HG02763 (cell line): ENCODE data around the gene OR7D4.
"Not testable (repeated sequence)": the region's sequence is repeated elsewhere in the genome, so short reads cannot be mapped to it uniquely, and the experiment has no call there.

Experiments
- ATAC-seq: cut with Tn5 transposase; IDR thresholded peaks from one replicate; pipeline ENCODE4 v1.9.1; 2021; ENCODE audit warnings: mild to moderate bottlenecking, moderate library complexity; ENCODE audit not compliant: unreplicated experiment

The OR7D4 gene

DNA sequence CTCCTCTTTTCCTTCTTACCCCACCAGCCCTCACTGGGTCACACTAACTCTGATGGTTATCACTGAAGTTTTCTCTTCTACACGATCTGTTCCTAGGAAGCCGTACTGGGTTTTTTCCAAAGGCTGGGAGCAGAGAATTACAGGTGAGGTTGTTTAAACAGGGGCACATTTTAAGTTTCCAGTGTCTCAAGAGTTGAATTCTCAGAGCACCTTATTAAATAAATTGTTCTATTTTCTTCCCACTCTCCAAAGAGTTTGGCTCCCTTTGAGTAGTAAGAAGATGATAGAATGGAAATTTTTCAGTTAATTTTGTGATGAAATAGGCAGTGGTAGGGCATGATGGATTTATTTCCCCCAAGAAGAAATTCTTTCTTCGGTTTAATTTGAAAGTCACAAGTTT is at the start of gene OR7D4:
OR7D4 (minus strand) TSS at position 101 of the 400 bp plus-strand sequence. CDS start 4,752 bp downstream, outside the sequence.
- ATAC-seq: no peak

GRCh38 chr19:9251236-9251635 is 31.8 kb upstream of the OR7D4 start:
- ATAC-seq: no peak

GRCh38 chr19:9250630-9251029 is 31.2 kb upstream of the OR7D4 start, which contains the start of gene OR7E24:
Gene OR7E24 (plus strand): TSS chr19:9250930. CDS start chr19:9251044, 114 bp downstream.
- no peak for ATAC-seq

GRCh38 chr19:9205501-9206113 is 13.8 kb downstream of the OR7D4 start:
- ATAC-seq: no peak

- not testable (repeated sequence) for ATAC-seq
These were observed 21.3 kb downstream of the OR7D4 start for GRCh38 chr19:9198044-9198443.

- ATAC-seq: no peak
These were observed 29.9 kb downstream of the OR7D4 start for GRCh38 chr19:9189535-9189934.

GRCh38 chr19:9187191-9187590 is 32.2 kb downstream of the OR7D4 start:
- ATAC-seq: no peak

GRCh38 chr19:9183000-9183399 is 36.4 kb downstream of the OR7D4 start:
- ATAC-seq: no peak

- no peak for ATAC-seq
These were observed 40.5 kb downstream of the OR7D4 start, which contains the start of gene OR7D2 for GRCh38 chr19:9178901-9179300. Gene OR7D2 (plus strand): TSS chr19:9178979. CDS start chr19:9185782, 6,803 bp downstream.

- no peak for ATAC-seq
These were observed 44.1 kb downstream of the OR7D4 start for GRCh38 chr19:9175326-9175725.

- ATAC-seq: no peak
These were observed 47.9 kb downstream of the OR7D4 start for GRCh38 chr19:9171393-9171991.

DNA sequence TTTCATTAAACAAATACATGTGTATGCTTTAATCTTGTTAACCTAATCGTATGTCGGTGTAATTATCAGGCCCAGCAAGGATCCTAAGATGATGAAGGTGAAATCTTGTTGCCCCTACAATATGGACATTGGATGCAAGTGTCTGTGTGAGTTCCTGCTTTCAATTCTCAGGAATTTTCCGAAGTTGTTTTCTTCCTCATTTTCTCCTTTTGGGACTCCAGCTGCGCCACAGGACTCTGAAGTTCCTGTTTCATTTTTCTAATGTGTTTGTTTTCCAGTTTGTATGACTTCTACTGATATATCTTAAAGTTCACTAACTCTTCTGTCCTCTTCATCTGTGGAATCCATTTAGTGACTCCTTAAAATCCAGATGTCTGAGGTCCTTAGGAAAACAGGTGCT is 52.5 kb downstream of the OR7D4 start:
- no peak for ATAC-seq

DNA sequence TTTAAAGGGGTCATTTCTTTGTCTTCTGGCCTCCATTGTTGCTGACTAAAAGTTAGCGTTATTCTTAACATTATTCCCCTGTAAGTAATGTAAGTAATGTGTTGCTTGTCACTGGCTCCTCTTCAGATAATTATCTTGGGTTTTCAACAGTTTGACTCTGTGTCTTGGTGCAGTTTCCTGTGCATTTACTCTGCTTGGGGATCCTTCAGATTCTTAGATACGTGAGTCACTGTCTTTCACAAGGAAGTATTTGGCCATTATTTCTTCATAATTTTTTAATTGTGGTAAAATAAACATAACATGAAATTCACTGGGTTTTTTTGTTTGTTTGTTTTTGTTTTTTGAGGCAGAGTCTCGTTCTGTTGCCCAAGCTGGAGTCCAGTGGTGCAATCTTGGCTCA is 54.1 kb downstream of the OR7D4 start:
- no peak for ATAC-seq

DNA sequence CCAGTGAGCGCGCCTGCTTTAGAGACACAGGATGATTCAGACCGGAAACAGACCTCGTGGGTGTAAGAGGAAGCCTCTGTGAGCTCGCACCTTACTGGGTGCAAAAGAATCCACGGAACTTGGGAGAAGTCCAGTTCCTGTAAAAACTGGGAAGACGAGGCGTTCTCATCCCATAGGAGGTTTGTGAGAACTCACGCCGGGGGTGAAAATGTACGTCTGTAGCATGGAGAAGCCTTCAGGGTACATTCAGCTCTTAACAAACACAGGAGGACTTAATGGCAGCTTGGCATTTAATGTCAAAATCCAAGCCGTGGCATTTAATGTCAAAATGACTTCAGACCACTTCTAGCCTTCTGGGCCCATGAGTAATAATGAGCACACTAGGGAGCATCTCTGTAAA is 58.0 kb downstream of the OR7D4 start:
- ATAC-seq: no peak
